MM.1S (cell line): ENCODE results near the gene FARP1.

Experiments
- CTCF ChIP-seq: fragments of 300-600 bp; sonication (generic); IDR thresholded peaks from 2 replicates; pipeline ENCODE4 v1.5.1; 2016; ENCODE audit warnings: antibody characterized with exemption, low read length, mixed read lengths
- EZH2 ChIP-seq: fragments of 300-600 bp; sonication (generic); optimal IDR thresholded peaks from 2 replicates; pipeline ENCODE3; 2017; ENCODE audit warnings: low read depth, mild to moderate bottlenecking, antibody characterized with exemption, low read length, mixed read lengths

GRCh38 chr13:98308086-98308911, 165.4 kb downstream of the FARP1 start:
- no peak for TF ChIP-seq CTCF
- no peak for TF ChIP-seq EZH2
